Gastrocnemius medialis (tissue), 4 donors: Measurements from ENCODE around the gene MMP24. TPM values are rescaled to one million over a fixed set of nuclear protein-coding genes. Genes with fewer than 3 reads are reported as not detected.

Source experiments
- ATAC-seq, 2 donors: fragments of 150-250 bp; one replicate each; pipeline ENCODE4 v1.9.1; 2016
- DNase-seq, 2 donors: peaks; one replicate each; pipeline ENCODE4 v3.0.0-alpha.2; 2019
- H3K27ac ChIP-seq, 4 donors: fragments of 200-600 bp; sonication (generic); 1 replicate in 1 of 4; 2 replicates in 3 of 4; pipeline ENCODE4 v1.5.1; 2016 to 2018; ENCODE audit warnings: mild to moderate bottlenecking in 2 of 4, moderate library complexity in 1 of 4
- H3K27me3 ChIP-seq, 3 donors: fragments of 200-600 bp; sonication (generic) in 2 of 3; 1 replicate in 1 of 3; 2 replicates in 2 of 3; pipeline versions ENCODE4 v1.5.1 to v1.6.0; 2016 to 2019; ENCODE audit warnings: mild to moderate bottlenecking in 1 of 3, moderate library complexity in 1 of 3
- H3K36me3 ChIP-seq, 2 donors: fragments of 200-600 bp; sonication (generic) in 1 of 2; one replicate each; pipeline ENCODE4 v1.5.1; 2017 to 2018
- H3K4me1 ChIP-seq, 2 donors: fragments of 200-600 bp; sonication (generic) in 1 of 2; one replicate each; pipeline ENCODE4 v1.5.1; 2016 to 2017; ENCODE audit warnings: mild to moderate bottlenecking in 2 of 2
- H3K4me3 ChIP-seq, 4 donors: fragments of 200-600 bp; sonication (generic) in 3 of 4; 1 replicate in 1 of 4; 2 replicates in 3 of 4; pipeline ENCODE4 v1.5.1; 2016 to 2019; ENCODE audit warnings: mild to moderate bottlenecking in 2 of 4
- H3K9me3 ChIP-seq, 3 donors: fragments of 200-600 bp; sonication (generic) in 2 of 3; 1 replicate in 1 of 3; 2 replicates in 2 of 3; pipeline ENCODE4 v1.5.1; 2016 to 2019
- POLR2A ChIP-seq, 2 donors: fragments of 450-650 bp; IDR thresholded peaks; one replicate each; pipeline ENCODE4 v1.6.1; 2017; ENCODE audit warnings: antibody characterized with exemption in 2 of 2, mild to moderate bottlenecking in 2 of 2, moderate library complexity in 2 of 2
- in situ Hi-C, 4 donors: fragments of 200-750 bp; cut with MboI; loops; one replicate each; pipeline versions ENCODE4 v1.15.0 to v1.8.0; 2017; ENCODE audit warnings: low sequenced_read_pairs in 4 of 4
- intact Hi-C: fragments of 100-400 bp; cut with DNase I; formaldehyde crosslinking; loops from one replicate; pipeline ENCODE4 v1.15.1; 2023; ENCODE audit warnings: low total_unique reads
- total RNA-seq, 4 donors: library from RNA; depleted of rRNA; stranded (reverse); fragments of >200 nt; gene quantifications; one replicate each; pipeline versions ENCODE4 v1.1.0 to v1.2.3, GENCODE V29; 2016
- TF ChIP-seq, protein P1 (sequence below), 5 experiments: fragments of 450-650 bp in 3 of 5; fragments of 200-600 bp in 2 of 5; sonication (generic) in 2 of 5; IDR thresholded peaks in 4 of 5; conservative IDR thresholded peaks in 1 of 5; 1 replicate in 4 of 5; 2 replicates in 1 of 5; pipeline ENCODE4 v1.5.1; 2016 to 2019; ENCODE audit warnings: antibody characterized with exemption in 5 of 5, mild to moderate bottlenecking in 3 of 5, moderate library complexity in 3 of 5

Gene MMP24
- total RNA-seq, 4 donors from 2014 or later: 0.07 to 0.10 TPM; not detected in 2

GRCh38 chr20:35285806-35286076 lies 59.3 kb downstream of the MMP24 start:
- Histone ChIP-seq H3K36me3 (peaks cover 0 to under 1% of the 10 kb centered on the region in 2 donors), H3K9me3 (no peaks in the 10 kb centered on the region), H3K27me3 (no peaks in the 10 kb centered on the region), H3K4me3 (no peak overlapping the region), H3K27ac (no peak overlapping the region), H3K4me1 (peaks cover 7 to 11% of the 10 kb centered on the region in 2 donors)
- TF ChIP-seq POLR2A (IDR thresholded peaks at IDR 0.05): no peak
- TF ChIP-seq, protein P1, sequence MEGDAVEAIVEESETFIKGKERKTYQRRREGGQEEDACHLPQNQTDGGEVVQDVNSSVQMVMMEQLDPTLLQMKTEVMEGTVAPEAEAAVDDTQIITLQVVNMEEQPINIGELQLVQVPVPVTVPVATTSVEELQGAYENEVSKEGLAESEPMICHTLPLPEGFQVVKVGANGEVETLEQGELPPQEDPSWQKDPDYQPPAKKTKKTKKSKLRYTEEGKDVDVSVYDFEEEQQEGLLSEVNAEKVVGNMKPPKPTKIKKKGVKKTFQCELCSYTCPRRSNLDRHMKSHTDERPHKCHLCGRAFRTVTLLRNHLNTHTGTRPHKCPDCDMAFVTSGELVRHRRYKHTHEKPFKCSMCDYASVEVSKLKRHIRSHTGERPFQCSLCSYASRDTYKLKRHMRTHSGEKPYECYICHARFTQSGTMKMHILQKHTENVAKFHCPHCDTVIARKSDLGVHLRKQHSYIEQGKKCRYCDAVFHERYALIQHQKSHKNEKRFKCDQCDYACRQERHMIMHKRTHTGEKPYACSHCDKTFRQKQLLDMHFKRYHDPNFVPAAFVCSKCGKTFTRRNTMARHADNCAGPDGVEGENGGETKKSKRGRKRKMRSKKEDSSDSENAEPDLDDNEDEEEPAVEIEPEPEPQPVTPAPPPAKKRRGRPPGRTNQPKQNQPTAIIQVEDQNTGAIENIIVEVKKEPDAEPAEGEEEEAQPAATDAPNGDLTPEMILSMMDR (IDR thresholded peaks at IDR 0.05 in 4 of 5, conservative IDR thresholded peaks at IDR 0.05 in 1 of 5): no peak
- DNase-seq (no peak), ATAC-seq (no peak)
- intact Hi-C loops: no loop called here
- in situ Hi-C loops: no loop called here

- no peak overlapping the region for H3K4me3 ChIP-seq
- ATAC-seq: no peak
- no peaks in the 10 kb centered on the region for H3K9me3 ChIP-seq
- H3K27ac ChIP-seq: no peak overlapping the region
- DNase-seq: no peak
- H3K27me3 ChIP-seq: no peaks in the 10 kb centered on the region
- intact Hi-C loops (no loop called here), in situ Hi-C loops (no loop called here)
- TF ChIP-seq POLR2A (IDR thresholded peaks at IDR 0.05): no peak
- TF ChIP-seq, protein P1 (IDR thresholded peaks at IDR 0.05 in 4 of 5, conservative IDR thresholded peaks at IDR 0.05 in 1 of 5): no peak
- peaks cover 7 to 11% of the 10 kb centered on the region in 2 donors for H3K4me1 ChIP-seq
- no peaks in the 10 kb centered on the region for H3K36me3 ChIP-seq
Observed at GRCh38 chr20:35286077-35286898, 59.8 kb downstream of the MMP24 start.

GRCh38 chr20:35286899-35287508 lies 60.5 kb downstream of the MMP24 start:
- in situ Hi-C loops: no loop called here
- DNase-seq: no peak
- Histone ChIP-seq H3K4me3 (no peak overlapping the region), H3K9me3 (no peaks in the 10 kb centered on the region), H3K36me3 (no peaks in the 10 kb centered on the region), H3K27me3 (no peaks in the 10 kb centered on the region), H3K4me1 (peaks cover 7 to 11% of the 10 kb centered on the region in 2 donors), H3K27ac (no peak overlapping the region)
- intact Hi-C loops: no loop called here
- no peak for ATAC-seq
- TF ChIP-seq POLR2A (IDR thresholded peaks at IDR 0.05): no peak
- TF ChIP-seq, protein P1 (IDR thresholded peaks at IDR 0.05 in 4 of 5, conservative IDR thresholded peaks at IDR 0.05 in 1 of 5): no peak

GRCh38 chr20:35287509-35288324 lies 61.2 kb downstream of the MMP24 start:
- no peaks in the 10 kb centered on the region for H3K9me3 ChIP-seq

More at GRCh38 chr20:35287509-35288324, 61.2 kb downstream of the MMP24 start:
- Histone ChIP-seq H3K27me3 (peaks cover 0 to 6% (median 0%) of the 10 kb centered on the region in 3 donors), H3K4me3 (no peak overlapping the region), H3K4me1 (peaks cover 7 to 11% of the 10 kb centered on the region in 2 donors), H3K27ac (no peak overlapping the region), H3K36me3 (no peaks in the 10 kb centered on the region)
- in situ Hi-C loops (no loop called here), intact Hi-C loops (no loop called here)
- DNase-seq: no peak
- ATAC-seq: no peak
- TF ChIP-seq, protein P1 (IDR thresholded peaks at IDR 0.05 in 4 of 5, conservative IDR thresholded peaks at IDR 0.05 in 1 of 5): no peak
- no peak for TF ChIP-seq POLR2A (IDR thresholded peaks at IDR 0.05)
